GM13977 (cell line): ENCODE data around the gene PKDREJ.

Experiments
- DNase-seq: peaks from one replicate; pipeline ENCODE4 v3.0.0; 2012; ENCODE audit warnings: low spot score
- CTCF ChIP-seq: IDR thresholded peaks from 2 replicates; pipeline ENCODE4 v1.5.1; 2012; ENCODE audit warnings: mild to moderate bottlenecking, control low read depth; ENCODE audit not compliant: insufficient read depth; ENCODE audit errors: extremely low read depth, missing control alignments
- in situ Hi-C: fragments of 300-500 bp; cut with MboI; formaldehyde crosslinking; loops from one replicate; pipeline ENCODE4 v1.12.0; 2022; ENCODE audit warnings: low sequenced_read_pairs, low pct_unique_long_range_greater_than_20kb, mixed read lengths, inconsistent platforms; ENCODE audit not compliant: unreplicated experiment

The PKDREJ gene

GRCh38 chr22:46262449-46263215 is 511 bp downstream of the PKDREJ start:
- no peak for TF ChIP-seq CTCF
- in situ Hi-C loops, result no loop called here
- no peak for DNase-seq

- no peak for TF ChIP-seq CTCF
Measured at GRCh38 chr22:46260038-46260437, 3.1 kb downstream of the PKDREJ start.

GRCh38 chr22:46259374-46259773 is 3.8 kb downstream of the PKDREJ start:
- no peak for TF ChIP-seq CTCF
- in situ Hi-C loops, result no loop called here
- no peak for DNase-seq

More at GRCh38 chr22:46260038-46260437, 3.1 kb downstream of the PKDREJ start:
- in situ Hi-C loops, result no loop called here
- DNase-seq, result no peak

- no peak for TF ChIP-seq CTCF
- no peak for DNase-seq
- in situ Hi-C loops, result no loop called here
Measured at GRCh38 chr22:46256358-46256958, 6.7 kb downstream of the PKDREJ start.

- in situ Hi-C loops, result no loop called here
- TF ChIP-seq CTCF, result no peak
- DNase-seq, result no peak
Measured at GRCh38 chr22:46251816-46252380, 11.2 kb downstream of the PKDREJ start.

GRCh38 chr22:46251266-46251665 is 11.9 kb downstream of the PKDREJ start:
- TF ChIP-seq CTCF, result no peak
- DNase-seq, result no peak
- in situ Hi-C loops, result no loop called here
